Peyer's patch (tissue), 4 donors: ENCODE results near the gene ID4.

ENCODE experiments used
- POLR2A ChIP-seq, 2 donors: fragments of 450-650 bp; IDR thresholded peaks; one replicate each; pipeline ENCODE4 v1.5.1; 2017; ENCODE audit warnings: antibody characterized with exemption in 2 of 2, mild to moderate bottlenecking in 2 of 2, moderate library complexity in 2 of 2
- TF ChIP-seq, protein P1 (sequence below), 6 experiments: fragments of 450-650 bp in 4 of 6; fragments of 200-600 bp in 2 of 6; sonication (generic) in 1 of 6; IDR thresholded peaks; one replicate each; pipeline ENCODE4 v1.5.1; 2017 to 2019; ENCODE audit warnings: antibody characterized with exemption in 6 of 6, mild to moderate bottlenecking in 3 of 6, moderate library complexity in 1 of 6

DNA sequence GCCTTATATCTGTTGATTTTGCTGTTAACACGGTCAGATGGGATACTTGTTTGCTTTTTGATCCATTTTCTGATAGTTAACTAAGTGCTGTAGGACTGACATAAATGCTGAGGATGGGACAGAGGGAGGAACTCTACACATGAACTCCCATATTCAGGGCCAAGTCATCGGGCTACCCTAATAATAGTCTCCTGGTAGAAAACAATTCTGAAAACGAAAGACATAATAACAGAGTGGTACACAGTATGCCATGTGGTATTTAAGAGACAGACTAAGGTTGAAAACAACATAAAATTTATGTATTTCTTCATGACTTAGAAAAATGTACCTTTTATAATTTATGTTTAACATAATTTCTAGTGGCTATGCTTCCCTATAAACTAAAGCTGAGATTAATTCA is 12.0 kb downstream of the ID4 start:
- no peak for TF ChIP-seq POLR2A (IDR thresholded peaks at IDR 0.05)
- TF ChIP-seq, protein P1, sequence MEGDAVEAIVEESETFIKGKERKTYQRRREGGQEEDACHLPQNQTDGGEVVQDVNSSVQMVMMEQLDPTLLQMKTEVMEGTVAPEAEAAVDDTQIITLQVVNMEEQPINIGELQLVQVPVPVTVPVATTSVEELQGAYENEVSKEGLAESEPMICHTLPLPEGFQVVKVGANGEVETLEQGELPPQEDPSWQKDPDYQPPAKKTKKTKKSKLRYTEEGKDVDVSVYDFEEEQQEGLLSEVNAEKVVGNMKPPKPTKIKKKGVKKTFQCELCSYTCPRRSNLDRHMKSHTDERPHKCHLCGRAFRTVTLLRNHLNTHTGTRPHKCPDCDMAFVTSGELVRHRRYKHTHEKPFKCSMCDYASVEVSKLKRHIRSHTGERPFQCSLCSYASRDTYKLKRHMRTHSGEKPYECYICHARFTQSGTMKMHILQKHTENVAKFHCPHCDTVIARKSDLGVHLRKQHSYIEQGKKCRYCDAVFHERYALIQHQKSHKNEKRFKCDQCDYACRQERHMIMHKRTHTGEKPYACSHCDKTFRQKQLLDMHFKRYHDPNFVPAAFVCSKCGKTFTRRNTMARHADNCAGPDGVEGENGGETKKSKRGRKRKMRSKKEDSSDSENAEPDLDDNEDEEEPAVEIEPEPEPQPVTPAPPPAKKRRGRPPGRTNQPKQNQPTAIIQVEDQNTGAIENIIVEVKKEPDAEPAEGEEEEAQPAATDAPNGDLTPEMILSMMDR (IDR thresholded peaks at IDR 0.05): no peak
